ENCODE results near the gene SMPD1.
"Not testable (repeated sequence)": the region's sequence is repeated elsewhere in the genome, so short reads cannot be mapped to it uniquely, and the experiment has no call there.

The SMPD1 gene

GRCh38 chr11:6390718-6391469 is 620 bp downstream of the SMPD1 start:
- no peak for DNase-seq

DNA sequence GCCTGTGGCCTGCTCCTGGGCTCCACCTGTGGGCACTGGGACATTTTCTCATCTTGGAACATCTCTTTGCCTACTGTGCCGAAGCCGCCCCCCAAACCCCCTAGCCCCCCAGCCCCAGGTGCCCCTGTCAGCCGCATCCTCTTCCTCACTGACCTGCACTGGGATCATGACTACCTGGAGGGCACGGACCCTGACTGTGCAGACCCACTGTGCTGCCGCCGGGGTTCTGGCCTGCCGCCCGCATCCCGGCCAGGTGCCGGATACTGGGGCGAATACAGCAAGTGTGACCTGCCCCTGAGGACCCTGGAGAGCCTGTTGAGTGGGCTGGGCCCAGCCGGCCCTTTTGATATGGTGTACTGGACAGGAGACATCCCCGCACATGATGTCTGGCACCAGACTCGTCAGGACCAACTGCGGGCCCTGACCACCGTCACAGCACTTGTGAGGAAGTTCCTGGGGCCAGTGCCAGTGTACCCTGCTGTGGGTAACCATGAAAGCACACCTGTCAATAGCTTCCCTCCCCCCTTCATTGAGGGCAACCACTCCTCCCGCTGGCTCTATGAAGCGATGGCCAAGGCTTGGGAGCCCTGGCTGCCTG is 1.4 kb downstream of the SMPD1 start:
- no peak for DNase-seq

- DNase-seq: not testable (repeated sequence)
These were observed 2.0 kb downstream of the SMPD1 start for GRCh38 chr11:6392251-6392650.

- no peak for DNase-seq
These were observed 3.9 kb downstream of the SMPD1 start for GRCh38 chr11:6393989-6394670.

- no peak for DNase-seq
These were observed 5.3 kb downstream of the SMPD1 start for GRCh38 chr11:6395470-6396060.

DNA sequence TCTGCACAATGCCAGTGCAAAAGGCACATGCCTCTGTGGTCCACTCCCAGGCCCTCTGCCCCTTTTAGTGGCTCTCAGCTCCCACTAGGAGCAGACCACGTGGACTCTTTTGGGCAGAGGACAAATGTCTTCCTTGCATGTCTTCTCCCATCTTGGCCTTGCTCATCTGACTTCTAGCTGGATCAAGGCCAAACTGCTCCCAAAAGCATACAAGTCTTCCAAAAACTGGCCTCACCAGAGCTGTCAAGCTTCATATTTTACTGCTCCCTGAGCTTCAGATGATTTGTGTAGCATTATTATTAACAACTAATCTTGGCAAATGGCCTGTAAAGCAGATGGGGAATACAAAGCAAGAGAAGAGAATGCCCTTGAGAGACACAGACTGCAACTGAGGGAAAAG is 6.9 kb downstream of the SMPD1 start:
- no peak for DNase-seq

DNA sequence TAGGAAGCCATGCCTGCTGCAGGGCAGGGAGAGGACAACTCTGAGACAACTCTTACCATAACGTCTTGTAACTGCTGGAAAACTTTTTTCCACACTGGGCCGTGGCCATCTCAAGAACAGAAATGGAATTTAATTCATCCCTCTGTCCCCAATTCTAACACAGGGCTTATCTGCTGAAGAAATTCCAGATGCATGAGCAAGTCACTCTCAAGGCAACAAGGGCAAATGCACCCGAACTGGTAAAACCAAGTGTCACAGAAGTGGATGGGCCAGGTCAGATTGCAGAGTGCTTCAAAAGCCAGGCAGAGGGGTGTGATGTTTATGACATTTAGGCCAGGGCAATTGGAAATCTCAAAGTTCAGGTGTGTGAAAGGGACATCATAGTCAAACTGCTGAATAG is 7.4 kb downstream of the SMPD1 start:
- DNase-seq: no peak

DNA sequence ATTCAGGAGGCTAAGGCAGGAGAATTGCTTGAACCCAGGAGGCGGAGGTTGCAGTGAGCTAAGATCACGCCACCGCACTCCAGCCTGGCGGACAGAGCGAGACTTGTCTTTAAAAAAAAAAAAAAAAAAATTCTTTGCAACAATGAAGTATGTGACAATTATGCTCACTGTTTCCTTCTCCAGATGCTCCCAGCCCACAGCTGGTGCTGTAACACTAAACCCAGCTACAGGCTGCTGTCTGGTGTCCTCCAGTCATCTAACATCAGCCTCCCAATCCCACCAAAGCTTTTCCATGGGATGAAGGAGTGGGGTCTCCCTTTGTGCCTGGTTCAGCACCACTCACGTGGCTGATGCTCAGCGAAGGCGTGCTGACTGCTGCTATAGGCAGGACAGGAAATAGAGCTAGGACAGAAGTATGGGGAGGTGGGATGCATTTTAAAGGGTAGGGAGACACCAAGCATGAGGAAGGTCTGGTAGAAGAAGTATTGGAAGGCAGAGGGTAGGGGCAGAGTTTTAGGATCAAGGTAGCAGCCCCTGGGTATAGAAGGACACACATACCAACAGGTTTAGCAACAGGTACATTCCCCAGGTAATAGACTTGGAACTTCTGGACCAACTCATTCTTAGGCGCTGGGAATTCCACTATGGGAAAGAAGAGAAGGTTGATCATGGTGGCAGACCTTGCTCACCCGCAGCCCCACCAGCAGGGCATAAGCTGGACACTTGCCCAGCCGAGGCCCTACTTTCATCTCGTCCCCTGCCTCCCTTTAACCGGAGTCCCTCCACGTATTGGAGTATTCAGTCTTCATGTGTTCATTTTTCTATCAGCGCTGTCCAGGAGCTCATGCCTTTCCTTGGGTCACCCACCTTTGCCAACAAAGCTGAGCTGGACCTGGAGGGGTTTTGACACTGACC is 10.4 kb downstream of the SMPD1 start:
- DNase-seq: no peak

GRCh38 chr11:6401464-6401863 is 11.2 kb downstream of the SMPD1 start:
- DNase-seq: no peak

DNA sequence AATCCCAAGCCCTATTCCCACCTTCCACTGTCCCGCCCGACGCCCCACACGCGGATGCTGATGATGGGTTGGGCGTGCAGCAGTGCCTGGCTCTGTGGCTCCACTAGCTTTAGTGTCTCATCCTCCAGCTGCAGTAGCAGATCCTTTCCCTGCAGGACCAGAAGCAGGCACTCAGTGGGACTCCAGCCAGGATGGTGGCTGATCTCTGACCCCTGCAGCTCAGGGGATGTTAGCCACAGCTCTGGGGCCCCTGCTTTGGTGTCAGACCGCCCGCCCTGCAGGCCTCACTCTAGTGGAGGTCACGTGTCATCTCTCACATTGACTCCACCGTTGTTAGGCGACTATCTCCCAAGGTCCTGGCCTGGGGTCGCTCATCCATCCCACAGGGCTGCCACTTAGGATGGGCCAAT is 11.8 kb downstream of the SMPD1 start:
- DNase-seq: no peak

GRCh38 chr11:6402561-6402981 is 12.3 kb downstream of the SMPD1 start:
- peak; percentile 40 for DNase-seq

DNA sequence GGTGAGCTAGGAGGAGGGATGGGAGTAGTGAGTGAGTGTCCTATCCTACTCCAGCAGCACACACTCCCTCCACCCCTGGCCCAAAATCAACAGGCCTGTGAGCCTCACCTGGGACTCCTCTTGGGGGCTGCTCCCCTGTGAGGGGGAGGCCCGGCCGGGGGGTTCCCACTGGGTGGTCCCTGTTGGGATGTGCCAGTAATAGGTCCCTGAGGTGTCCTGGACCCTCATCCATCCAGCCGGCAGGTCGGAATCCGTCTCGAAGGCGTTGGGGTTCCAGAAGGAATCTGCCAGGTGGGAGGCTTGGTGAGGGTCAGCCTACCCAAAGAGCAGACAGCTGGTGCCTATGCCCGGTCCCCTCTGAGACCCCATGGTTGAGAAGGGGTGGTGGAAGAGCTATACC is 13.3 kb downstream of the SMPD1 start:
- no peak for DNase-seq

DNA sequence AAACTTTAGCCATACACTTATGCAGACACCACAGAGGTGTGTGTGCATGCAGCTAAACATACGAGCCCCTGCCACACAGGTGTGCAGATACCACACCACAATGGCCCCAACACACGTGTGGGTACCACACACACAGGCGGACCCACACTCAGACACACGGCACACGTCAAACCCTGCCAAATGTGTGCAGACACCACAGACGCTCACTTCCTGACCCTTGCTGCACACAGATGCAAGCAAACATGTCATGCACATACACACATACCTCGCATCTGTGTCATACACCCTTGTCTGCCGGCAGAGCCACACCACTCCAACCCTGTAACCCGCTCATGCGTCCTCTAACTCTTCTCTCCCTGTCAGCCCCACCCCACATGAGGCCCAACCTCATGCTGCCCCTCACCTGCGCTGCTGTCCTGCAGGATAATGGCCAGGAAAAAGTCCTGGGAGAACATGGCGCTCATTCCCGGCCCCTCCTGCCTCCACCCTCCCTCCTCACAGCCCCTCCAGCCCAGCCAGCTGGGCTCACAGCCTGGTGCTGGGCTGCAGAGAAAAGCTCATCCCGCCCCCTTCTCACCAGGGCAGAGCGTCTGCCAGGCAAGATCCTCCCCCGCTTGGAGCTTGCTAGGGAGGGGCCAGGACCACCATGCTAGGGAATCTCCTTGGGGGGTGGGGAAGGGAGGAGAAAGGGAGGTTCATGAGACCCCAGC is 14.2 kb downstream of the SMPD1 start:
- no peak for DNase-seq

DNA sequence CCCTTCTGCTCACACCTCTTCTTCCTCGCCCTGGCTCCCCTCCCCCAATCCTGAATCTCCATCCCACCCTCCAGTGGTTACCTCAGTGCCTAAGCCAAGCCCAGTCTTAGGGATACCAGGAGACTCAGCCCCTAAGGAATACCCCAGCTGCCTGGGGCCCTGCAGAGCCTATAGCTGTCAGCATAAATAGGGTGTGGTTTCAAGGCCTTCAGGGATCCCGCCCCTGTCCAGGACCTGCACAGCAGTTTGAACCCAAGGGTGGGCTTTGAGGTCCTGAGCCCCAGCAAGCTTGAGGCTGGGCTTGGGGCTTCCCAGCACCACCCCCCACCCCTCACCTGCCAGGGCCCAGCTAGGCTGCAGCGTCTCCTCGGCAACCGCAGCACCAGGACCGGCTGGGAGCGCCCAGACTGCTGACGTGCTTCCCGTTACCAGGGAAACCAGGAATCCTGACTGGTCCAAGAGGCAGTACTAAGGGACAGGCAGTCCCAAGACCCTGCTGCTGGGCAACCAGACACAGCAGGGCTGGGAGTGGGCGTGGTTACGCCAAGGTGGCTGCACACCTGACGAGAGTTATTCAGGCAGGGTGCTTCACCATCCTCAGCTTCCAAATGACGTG is 14.9 kb downstream of the SMPD1 start:
- DNase-seq: no peak

DNA sequence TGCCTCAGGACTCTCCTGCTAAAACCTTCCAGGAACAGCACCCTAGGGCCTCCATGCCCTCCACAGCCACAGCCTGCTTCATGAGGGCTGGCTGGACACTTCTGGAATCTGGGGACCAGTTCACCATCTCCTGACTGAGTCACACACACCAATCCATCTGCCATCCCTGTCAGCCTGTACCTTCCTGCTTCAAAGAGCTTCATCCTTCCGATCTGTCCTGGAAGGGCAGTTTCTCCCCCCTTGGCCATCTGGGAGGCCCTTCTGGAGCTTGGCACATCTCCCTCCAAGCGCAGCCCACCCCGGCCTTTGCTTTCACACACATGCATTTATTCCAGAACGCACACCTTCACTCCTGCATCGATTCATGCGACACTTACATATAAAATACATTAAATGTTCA is 15.6 kb downstream of the SMPD1 start:
- no peak for DNase-seq

GRCh38 chr11:6406370-6406769 is 16.1 kb downstream of the SMPD1 start:
- no peak for DNase-seq

DNA sequence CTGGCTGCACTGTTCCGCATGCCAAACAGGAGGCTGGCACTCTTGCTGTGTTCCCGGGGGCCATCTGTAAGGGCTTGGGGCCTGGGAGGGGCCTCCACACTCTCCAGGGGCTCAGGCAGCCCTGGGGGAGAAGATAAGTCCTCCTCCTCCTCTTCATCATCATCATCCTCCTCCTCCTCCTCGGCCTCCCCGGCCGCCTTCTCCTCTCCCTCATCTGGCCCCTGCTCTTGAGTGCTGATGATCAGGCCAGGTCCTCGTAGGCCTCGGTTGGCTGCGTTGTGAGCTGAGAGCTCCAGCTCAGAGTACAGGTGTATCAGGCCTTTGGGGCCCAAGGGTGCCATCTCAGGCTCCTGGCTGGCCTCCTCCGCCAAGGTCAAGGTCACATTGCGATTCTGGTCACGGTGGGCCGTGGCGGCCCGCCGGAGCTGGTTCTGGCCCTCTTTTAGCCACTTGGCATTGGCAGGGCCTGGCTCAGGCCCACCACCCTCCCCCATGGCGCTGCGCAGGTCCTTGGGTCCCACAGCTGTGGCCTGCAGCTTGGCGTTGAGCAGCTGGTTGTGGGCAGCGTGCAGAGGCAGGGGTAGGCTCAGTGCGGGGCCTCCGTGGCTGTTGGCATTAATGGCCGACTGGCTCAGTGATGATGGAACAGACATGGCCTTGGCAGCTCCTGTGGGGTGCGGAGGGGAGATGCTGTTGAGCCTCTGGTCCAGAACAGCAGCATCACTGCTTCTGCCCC is 20.6 kb downstream of the SMPD1 start:
- DNase-seq: no peak

- DNase-seq: no peak
These were observed 21.3 kb downstream of the SMPD1 start for GRCh38 chr11:6411594-6412031.

DNA sequence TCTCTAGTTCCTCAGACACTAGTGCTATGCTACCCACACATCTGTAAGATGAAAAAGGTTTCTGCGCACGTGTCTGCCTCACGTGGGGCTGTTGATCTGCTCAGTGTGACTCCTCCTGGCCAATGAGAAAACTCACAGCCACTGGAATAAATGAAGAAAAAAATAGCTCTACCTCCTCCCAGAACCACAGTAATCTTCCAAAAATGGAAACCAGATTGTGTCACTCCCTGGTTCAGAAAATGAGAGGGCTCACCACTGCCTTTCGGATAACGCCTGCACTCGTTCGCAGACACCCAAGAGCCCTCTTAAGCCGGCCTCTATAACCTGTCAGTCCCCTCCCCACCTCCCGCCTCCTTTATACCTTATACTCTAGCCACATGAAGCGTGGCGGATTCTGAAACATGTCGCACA is 23.5 kb downstream of the SMPD1 start:
- DNase-seq: no peak

DNA sequence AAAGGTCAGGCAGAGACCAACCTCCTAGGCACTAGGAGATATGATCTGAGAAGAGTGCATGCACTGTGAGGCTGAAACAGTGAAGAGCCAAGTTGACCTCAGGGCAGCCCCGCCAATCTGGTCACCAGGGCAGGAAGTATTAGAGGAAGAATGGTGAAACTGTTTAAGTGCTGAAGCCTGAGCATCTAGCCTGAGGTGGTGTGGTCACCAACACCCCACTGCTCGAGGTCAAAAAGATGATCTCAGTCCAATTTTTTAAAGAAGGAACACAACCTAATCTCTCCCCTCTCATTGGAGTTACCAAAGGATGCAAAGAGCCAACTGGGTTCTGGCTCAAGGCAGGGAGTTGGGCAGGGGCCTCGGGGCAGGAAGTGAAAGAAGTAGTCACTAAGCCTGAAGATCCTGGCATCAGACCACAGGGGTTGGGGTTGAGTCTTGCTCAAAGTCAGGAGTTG is 24.6 kb downstream of the SMPD1 start:
- DNase-seq: no peak

GRCh38 chr11:6415797-6416196 is 25.5 kb downstream of the SMPD1 start:
- no peak for DNase-seq
